T-helper 1 cell treated with Interleukin-12 subunit alpha and Interleukin-12 subunit beta and Interleukin-4 antibody, amounts not matched to agents 30 μg/mL and 1 μg/mL, for 36 hours (primary cell): Measurements from ENCODE around the gene HBM.
"Not testable (repeated sequence)": the region's sequence is repeated elsewhere in the genome, so short reads cannot be mapped to it uniquely, and the experiment has no call there.

ENCODE experiments used
- H3K27ac Mint-ChIP-seq: one replicate; pipeline ENCODE4 v1.8.0; 2021; ENCODE audit warnings: mild to moderate bottlenecking, mixed read lengths
- H3K27me3 Mint-ChIP-seq: one replicate; pipeline ENCODE4 v1.8.0; 2021; ENCODE audit warnings: low read depth, mixed read lengths
- H3K36me3 Mint-ChIP-seq: one replicate; pipeline ENCODE4 v1.8.0; 2021; ENCODE audit warnings: low read depth, mixed read lengths
- H3K4me1 Mint-ChIP-seq: one replicate; pipeline ENCODE4 v1.8.0; 2021; ENCODE audit warnings: low read depth, mixed read lengths
- H3K4me3 Mint-ChIP-seq: one replicate; pipeline ENCODE4 v1.8.0; 2021; ENCODE audit warnings: mild to moderate bottlenecking, moderate library complexity, mixed read lengths
- H3K9me3 Mint-ChIP-seq: one replicate; pipeline ENCODE4 v1.8.0; 2021; ENCODE audit warnings: mixed read lengths

Gene HBM

DNA sequence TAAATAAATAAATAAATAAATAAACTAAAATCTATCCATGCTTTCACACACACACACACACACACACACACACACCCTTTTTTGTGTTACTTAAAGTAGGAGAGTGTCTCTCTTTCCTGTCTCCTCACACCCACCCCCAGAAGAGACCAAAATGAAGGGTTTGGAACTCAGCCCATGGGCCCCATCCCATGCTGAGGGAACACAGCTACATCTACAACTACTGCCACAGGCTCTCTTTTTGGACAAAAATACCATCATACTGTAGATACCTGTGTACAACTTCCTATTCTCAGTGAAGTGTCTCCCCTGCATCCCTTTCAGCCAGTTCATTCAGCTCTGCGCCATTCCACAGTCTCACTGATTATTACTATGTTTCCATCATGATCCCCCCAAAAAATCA lies 5.0 kb downstream of the HBM start:
- Mint-ChIP-seq H3K4me1 (peaks cover 7% of the 10 kb centered on the region), H3K4me3 (no peak overlapping the region), H3K36me3 (no peaks in the 10 kb centered on the region), H3K27me3 (peaks cover 80% of the 10 kb centered on the region), H3K27ac (no peak overlapping the region), H3K9me3 (no peaks in the 10 kb centered on the region)

DNA sequence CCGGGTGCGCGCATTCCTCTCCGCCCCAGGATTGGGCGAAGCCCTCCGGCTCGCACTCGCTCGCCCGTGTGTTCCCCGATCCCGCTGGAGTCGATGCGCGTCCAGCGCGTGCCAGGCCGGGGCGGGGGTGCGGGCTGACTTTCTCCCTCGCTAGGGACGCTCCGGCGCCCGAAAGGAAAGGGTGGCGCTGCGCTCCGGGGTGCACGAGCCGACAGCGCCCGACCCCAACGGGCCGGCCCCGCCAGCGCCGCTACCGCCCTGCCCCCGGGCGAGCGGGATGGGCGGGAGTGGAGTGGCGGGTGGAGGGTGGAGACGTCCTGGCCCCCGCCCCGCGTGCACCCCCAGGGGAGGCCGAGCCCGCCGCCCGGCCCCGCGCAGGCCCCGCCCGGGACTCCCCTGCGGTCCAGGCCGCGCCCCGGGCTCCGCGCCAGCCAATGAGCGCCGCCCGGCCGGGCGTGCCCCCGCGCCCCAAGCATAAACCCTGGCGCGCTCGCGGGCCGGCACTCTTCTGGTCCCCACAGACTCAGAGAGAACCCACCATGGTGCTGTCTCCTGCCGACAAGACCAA lies 6.7 kb downstream of the HBM start, which contains the start of gene HBA2:
HBA2 (plus strand) TSS at position 503 of the 568 bp plus-strand sequence; CDS start at position 540, 37 bp downstream.
- peaks cover 73% of the 10 kb centered on the region for H3K27me3 Mint-ChIP-seq
- not testable (repeated sequence) for H3K27ac Mint-ChIP-seq, H3K9me3 Mint-ChIP-seq, H3K4me1 Mint-ChIP-seq, H3K36me3 Mint-ChIP-seq
- peak within 1 kb of the TSS; percentile 28 for H3K4me3 Mint-ChIP-seq

DNA sequence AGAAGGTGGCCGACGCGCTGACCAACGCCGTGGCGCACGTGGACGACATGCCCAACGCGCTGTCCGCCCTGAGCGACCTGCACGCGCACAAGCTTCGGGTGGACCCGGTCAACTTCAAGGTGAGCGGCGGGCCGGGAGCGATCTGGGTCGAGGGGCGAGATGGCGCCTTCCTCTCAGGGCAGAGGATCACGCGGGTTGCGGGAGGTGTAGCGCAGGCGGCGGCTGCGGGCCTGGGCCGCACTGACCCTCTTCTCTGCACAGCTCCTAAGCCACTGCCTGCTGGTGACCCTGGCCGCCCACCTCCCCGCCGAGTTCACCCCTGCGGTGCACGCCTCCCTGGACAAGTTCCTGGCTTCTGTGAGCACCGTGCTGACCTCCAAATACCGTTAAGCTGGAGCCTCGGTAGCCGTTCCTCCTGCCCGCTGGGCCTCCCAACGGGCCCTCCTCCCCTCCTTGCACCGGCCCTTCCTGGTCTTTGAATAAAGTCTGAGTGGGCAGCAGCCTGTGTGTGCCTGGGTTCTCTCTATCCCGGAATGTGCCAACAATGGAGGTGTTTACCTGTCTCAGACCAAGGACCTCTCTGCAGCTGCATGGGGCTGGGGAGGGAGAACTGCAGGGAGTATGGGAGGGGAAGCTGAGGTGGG lies 7.6 kb downstream of the HBM start:
- H3K27me3 Mint-ChIP-seq = peaks cover 73% of the 10 kb centered on the region
- not testable (repeated sequence) for H3K36me3 Mint-ChIP-seq, H3K27ac Mint-ChIP-seq, H3K4me1 Mint-ChIP-seq, H3K9me3 Mint-ChIP-seq, H3K4me3 Mint-ChIP-seq

DNA sequence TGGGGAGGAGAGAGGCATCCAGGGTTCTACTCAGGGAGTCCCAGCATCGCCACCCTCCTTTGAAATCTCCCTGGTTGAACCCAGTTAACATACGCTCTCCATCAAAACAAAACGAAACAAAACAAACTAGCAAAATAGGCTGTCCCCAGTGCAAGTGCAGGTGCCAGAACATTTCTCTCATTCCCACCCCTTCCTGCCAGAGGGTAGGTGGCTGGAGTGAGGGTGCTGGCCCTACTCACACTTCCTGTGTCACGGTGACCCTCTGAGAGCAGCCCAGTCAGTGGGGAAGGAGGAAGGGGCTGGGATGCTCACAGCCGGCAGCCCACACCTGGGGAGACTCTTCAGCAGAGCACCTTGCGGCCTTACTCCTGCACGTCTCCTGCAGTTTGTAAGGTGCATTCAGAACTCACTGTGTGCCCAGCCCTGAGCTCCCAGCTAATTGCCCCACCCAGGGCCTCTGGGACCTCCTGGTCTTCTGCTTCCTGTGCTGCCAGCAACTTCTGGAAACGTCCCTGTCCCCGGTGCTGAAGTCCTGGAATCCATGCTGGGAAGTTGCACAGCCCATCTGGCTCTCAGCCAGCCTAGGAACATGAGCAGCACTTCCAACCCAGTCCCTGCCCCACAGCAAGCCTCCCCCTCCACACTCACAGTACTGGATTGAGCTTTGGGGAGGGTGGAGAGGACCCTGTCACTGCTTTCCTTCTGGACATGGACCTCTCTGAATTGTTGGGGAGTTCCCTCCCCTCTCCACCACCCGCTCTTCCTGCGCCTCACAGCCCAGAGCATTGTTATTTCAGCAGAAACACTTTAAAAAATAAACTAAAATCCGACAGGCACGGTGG lies 8.4 kb downstream of the HBM start:
- H3K36me3 Mint-ChIP-seq, H3K9me3 Mint-ChIP-seq, H3K4me1 Mint-ChIP-seq, H3K4me3 Mint-ChIP-seq, H3K27ac Mint-ChIP-seq: not testable (repeated sequence)
- peaks cover 70% of the 10 kb centered on the region for H3K27me3 Mint-ChIP-seq

DNA sequence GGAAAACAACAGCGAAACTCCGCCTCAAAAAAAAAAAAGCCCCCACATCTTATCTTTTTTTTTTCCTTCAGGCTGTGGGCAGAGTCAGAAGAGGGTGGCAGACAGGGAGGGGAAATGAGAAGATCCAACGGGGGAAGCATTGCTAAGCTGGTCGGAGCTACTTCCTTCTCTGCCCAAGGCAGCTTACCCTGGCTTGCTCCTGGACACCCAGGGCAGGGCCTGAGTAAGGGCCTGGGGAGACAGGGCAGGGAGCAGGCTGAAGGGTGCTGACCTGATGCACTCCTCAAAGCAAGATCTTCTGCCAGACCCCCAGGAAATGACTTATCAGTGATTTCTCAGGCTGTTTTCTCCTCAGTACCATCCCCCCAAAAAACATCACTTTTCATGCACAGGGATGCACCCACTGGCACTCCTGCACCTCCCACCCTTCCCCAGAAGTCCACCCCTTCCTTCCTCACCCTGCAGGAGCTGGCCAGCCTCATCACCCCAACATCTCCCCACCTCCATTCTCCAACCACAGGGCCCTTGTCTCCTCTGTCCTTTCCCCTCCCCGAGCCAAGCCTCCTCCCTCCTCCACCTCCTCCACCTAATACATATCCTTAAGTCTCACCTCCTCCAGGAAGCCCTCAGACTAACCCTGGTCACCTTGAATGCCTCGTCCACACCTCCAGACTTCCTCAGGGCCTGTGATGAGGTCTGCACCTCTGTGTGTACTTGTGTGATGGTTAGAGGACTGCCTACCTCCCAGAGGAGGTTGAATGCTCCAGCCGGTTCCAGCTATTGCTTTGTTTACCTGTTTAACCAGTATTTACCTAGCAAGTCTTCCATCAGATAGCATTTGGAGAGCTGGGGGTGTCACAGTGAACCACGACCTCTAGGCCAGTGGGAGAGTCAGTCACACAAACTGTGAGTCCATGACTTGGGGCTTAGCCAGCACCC lies 9.5 kb downstream of the HBM start:
- Mint-ChIP-seq H3K9me3 (no peaks in the 10 kb centered on the region), H3K27me3 (peaks cover 69% of the 10 kb centered on the region), H3K36me3 (no peaks in the 10 kb centered on the region), H3K27ac (no peak overlapping the region), H3K4me1 (peaks cover 3% of the 10 kb centered on the region), H3K4me3 (no peak overlapping the region)

DNA sequence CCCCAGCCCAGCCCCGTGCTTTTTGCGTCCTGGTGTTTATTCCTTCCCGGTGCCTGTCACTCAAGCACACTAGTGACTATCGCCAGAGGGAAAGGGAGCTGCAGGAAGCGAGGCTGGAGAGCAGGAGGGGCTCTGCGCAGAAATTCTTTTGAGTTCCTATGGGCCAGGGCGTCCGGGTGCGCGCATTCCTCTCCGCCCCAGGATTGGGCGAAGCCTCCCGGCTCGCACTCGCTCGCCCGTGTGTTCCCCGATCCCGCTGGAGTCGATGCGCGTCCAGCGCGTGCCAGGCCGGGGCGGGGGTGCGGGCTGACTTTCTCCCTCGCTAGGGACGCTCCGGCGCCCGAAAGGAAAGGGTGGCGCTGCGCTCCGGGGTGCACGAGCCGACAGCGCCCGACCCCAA lies 10.2 kb downstream of the HBM start:
- peaks cover 62% of the 10 kb centered on the region for H3K27me3 Mint-ChIP-seq
- not testable (repeated sequence) for H3K9me3 Mint-ChIP-seq, H3K4me3 Mint-ChIP-seq, H3K4me1 Mint-ChIP-seq, H3K36me3 Mint-ChIP-seq, H3K27ac Mint-ChIP-seq

DNA sequence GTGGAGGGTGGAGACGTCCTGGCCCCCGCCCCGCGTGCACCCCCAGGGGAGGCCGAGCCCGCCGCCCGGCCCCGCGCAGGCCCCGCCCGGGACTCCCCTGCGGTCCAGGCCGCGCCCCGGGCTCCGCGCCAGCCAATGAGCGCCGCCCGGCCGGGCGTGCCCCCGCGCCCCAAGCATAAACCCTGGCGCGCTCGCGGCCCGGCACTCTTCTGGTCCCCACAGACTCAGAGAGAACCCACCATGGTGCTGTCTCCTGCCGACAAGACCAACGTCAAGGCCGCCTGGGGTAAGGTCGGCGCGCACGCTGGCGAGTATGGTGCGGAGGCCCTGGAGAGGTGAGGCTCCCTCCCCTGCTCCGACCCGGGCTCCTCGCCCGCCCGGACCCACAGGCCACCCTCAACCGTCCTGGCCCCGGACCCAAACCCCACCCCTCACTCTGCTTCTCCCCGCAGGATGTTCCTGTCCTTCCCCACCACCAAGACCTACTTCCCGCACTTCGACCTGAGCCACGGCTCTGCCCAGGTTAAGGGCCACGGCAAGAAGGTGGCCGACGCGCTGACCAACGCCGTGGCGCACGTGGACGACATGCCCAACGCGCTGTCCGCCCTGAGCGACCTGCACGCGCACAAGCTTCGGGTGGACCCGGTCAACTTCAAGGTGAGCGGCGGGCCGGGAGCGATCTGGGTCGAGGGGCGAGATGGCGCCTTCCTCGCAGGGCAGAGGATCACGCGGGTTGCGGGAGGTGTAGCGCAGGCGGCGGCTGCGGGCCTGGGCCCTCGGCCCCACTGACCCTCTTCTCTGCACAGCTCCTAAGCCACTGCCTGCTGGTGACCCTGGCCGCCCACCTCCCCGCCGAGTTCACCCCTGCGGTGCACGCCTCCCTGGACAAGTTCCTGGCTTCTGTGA lies 11.0 kb downstream of the HBM start, which contains the start of gene HBA1:
HBA1 (plus strand) TSS at position 204 of the 906 bp plus-strand sequence; CDS start at position 241, 37 bp downstream.
- H3K36me3 Mint-ChIP-seq, H3K4me1 Mint-ChIP-seq, H3K4me3 Mint-ChIP-seq, H3K27ac Mint-ChIP-seq, H3K9me3 Mint-ChIP-seq: not testable (repeated sequence)
- peaks cover 57% of the 10 kb centered on the region for H3K27me3 Mint-ChIP-seq

DNA sequence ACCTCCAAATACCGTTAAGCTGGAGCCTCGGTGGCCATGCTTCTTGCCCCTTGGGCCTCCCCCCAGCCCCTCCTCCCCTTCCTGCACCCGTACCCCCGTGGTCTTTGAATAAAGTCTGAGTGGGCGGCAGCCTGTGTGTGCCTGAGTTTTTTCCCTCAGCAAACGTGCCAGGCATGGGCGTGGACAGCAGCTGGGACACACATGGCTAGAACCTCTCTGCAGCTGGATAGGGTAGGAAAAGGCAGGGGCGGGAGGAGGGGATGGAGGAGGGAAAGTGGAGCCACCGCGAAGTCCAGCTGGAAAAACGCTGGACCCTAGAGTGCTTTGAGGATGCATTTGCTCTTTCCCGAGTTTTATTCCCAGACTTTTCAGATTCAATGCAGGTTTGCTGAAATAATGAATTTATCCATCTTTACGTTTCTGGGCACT lies 11.6 kb downstream of the HBM start:
- Mint-ChIP-seq H3K9me3 (no peaks in the 10 kb centered on the region), H3K4me3 (no peak overlapping the region), H3K36me3 (no peaks in the 10 kb centered on the region), H3K27me3 (peaks cover 54% of the 10 kb centered on the region), H3K4me1 (peaks cover 2% of the 10 kb centered on the region), H3K27ac (no peak overlapping the region)

DNA sequence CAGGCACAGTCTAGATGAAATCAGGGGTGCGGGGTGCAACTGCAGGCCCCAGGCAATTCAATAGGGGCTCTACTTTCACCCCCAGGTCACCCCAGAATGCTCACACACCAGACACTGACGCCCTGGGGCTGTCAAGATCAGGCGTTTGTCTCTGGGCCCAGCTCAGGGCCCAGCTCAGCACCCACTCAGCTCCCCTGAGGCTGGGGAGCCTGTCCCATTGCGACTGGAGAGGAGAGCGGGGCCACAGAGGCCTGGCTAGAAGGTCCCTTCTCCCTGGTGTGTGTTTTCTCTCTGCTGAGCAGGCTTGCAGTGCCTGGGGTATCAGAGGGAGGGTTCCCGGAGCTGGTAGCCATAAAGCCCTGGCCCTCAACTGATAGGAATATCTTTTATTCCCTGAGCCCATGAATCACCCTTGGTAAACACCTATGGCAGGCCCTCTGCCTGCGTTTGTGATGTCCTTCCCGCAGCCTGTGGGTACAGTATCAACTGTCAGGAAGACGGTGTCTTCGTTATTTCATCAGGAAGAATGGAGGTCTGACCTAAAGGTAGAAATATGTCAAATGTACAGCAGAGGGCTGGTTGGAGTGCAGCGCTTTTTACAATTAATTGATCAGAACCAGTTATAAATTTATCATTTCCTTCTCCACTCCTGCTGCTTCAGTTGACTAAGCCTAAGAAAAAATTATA lies 12.3 kb downstream of the HBM start:
- peaks cover 2% of the 10 kb centered on the region for H3K4me1 Mint-ChIP-seq
- no peaks in the 10 kb centered on the region for H3K9me3 Mint-ChIP-seq
- H3K27me3 Mint-ChIP-seq = peaks cover 54% of the 10 kb centered on the region
- no peaks in the 10 kb centered on the region for H3K36me3 Mint-ChIP-seq
- H3K4me3 Mint-ChIP-seq = no peak overlapping the region
- H3K27ac Mint-ChIP-seq = no peak overlapping the region

DNA sequence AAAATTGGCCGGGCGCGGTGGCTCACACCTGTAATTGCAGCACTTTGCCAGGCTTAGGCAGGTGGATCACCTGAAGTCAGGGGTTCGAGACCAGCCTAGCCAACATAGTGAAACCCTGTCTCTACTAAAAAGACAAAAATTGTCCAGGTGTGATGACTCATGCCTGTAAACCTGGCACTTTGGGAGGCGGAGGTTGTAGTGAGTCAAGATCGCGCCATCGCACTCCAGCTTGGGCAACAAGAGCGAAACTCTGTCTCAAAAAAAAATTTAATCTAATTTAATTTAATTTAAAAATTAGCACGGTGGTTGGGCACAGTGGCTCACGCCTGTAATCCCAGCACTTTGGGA lies 12.9 kb downstream of the HBM start:
- Mint-ChIP-seq H3K27me3 (peaks cover 51% of the 10 kb centered on the region), H3K27ac (no peak overlapping the region), H3K4me3 (no peak overlapping the region)

DNA sequence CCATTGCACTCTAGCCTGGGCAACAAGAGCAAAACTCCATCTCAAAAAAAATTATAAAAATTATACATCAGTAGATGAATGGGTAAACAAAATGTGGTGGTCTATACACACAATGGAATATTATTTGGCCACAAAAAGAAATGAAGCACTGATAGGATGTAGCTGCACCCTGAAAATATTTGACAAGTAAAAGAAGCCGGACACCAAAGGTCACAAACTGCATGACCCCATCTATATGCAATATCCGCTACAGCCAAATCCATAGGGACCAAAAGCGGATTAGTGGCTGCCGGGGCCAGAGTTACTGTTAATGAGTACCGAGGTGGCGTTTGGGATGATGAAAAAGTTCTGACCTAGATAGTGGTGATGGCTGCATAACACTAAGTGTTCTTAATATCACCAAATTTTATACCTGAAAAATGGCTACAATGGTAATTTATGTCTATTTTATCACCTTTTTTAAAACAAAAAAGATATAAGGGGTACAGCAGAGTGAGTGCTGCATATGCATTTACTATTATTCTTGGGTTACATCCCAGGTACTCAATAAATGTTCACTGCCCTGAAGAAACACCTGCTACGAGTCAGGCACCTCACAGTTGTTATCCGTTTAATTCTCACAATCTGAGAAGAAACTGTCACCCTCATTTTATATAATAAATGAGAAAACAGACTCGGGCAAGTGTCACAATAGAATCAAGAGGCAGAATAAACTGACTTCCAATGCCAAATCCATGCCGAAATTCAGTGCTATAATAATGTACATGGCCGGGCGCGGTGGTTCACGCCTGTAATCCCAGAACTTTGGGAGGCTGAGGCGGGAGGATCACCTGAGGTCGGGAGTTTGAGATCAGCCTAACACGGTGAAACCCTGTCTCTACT lies 13.7 kb downstream of the HBM start:
- H3K9me3 Mint-ChIP-seq = no peaks in the 10 kb centered on the region
- peaks cover 2% of the 10 kb centered on the region for H3K4me1 Mint-ChIP-seq
- H3K4me3 Mint-ChIP-seq = no peak overlapping the region
- no peaks in the 10 kb centered on the region for H3K36me3 Mint-ChIP-seq
- peaks cover 44% of the 10 kb centered on the region for H3K27me3 Mint-ChIP-seq
- H3K27ac Mint-ChIP-seq = no peak overlapping the region

More for the DNA sequence above, 12.9 kb downstream of the HBM start:
- Mint-ChIP-seq H3K9me3 (no peaks in the 10 kb centered on the region), H3K4me1 (peaks cover 2% of the 10 kb centered on the region), H3K36me3 (no peaks in the 10 kb centered on the region)

DNA sequence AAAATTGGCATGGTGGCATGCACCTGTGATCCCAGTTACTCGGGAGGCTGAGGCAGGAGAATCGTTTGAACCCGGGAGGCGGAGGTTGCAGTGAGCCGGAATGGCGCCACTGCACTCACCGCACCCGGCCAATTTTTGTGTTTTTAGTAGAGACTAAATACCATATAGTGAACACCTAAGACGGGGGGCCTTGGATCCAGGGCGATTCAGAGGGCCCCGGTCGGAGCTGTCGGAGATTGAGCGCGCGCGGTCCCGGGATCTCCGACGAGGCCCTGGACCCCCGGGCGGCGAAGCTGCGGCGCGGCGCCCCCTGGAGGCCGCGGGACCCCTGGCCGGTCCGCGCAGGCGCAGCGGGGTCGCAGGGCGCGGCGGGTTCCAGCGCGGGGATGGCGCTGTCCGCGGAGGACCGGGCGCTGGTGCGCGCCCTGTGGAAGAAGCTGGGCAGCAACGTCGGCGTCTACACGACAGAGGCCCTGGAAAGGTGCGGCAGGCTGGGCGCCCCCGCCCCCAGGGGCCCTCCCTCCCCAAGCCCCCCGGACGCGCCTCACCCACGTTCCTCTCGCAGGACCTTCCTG lies 14.4 kb downstream of the HBM start, which contains the start of gene HBQ1:
HBQ1 (plus strand) TSS at position 359 of the 575 bp plus-strand sequence; CDS start at position 387, 28 bp downstream.
- Mint-ChIP-seq H3K9me3 (no peaks in the 10 kb centered on the region), H3K4me1 (peaks cover 2% of the 10 kb centered on the region), H3K27me3 (peaks cover 37% of the 10 kb centered on the region), H3K27ac (no peak within 1 kb of the TSS), H3K4me3 (peak within 1 kb of the TSS; percentile 31), H3K36me3 (no peaks in the 10 kb centered on the region)
